Inferior parietal cortex (tissue), 1 donor: Measurements from ENCODE around the gene PYROXD2.
"Not testable (repeated sequence)": the region's sequence is repeated elsewhere in the genome, so short reads cannot be mapped to it uniquely, and the experiment has no call there.

Experiments used
- DNase-seq: peaks from one replicate; pipeline ENCODE4 v3.0.0-alpha.2; 2016; ENCODE audit errors: extremely low spot score

Gene PYROXD2

DNA sequence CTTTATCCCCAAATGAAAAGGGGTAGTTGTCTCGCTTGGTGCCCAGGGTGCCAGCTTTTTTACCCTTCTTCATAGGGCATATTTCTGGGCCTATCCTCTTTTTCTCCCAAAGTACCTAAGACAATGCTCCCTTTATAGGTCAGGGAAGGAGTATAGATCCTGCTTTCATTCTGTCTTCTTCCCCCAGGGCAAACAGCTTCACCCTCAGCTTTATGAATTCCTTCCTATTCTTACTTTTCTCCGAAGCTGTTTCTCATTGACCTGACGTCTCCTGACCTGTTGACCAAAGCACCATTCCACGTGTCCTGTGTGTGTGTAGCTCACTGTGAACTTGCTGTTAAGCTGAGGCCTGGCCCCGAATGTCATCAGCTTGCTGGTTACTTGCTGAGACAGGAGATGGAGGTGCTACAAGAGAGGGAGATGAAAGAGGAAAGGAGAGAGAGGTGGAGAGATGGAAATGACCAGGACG lies 48.9 kb downstream of the PYROXD2 start:
- DNase-seq, result no peak

DNA sequence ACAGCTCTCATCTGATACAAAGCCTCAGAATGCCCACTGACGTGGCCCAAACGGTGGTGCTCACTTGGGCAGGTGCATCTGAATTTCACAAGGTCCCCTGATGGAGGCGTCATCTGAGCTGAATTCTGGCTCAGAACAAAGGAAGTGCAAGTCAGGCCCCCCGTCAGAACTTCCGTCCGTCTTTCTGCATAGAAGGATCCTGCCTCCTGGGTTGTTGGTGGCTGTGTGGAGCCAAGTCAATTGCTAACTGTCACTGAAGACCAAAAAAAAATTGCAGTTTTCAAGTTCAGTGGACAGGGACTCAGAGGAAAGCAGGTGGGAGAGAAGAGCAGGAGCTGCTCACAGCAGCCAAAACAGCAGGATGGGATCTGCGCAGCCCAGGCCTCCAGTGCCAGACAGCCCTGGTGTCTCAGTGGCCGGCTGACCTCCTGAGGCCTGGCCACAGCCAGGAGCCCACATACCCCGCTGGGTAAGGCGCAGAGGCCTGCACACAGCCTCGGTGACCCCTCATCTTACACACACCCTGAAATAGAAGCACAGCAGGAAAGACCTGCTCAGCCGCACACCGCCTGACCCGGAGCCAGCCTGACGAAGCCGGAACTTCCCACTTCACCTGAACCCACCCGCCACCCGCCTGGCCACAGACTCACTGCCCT lies 49.4 kb downstream of the PYROXD2 start:
- no peak for DNase-seq

DNA sequence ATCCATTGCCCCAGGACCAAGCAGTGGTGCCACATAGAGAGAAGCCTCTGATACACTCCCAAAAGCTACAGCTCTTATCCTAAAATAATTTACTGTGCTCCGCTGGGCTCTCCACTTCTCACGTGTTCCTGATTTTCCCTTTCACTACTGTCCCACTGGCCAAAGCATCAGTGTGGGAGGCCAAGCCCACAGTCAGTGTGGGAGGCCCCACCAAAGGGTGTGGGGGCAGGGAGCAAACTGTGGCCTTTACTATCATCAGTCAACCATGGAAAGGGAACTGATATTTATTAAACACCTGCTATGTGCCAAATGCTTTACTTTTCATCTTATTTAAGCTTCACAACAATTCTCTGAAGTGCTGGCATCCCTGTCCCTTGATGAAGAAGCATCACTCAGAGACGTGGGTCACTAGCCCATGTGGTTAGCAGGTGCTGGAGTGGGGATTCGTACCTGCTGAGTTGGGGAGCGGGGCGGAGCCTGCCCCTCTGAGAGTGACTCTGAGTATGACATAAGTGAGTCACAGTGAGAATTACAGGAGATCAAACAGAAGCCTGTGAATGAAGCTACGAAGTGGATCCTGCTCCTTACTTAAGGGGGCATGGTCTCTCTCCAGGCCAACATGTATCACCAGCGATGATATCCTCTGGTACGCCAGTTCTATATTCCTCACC lies 50.4 kb downstream of the PYROXD2 start:
- DNase-seq, result no peak

DNA sequence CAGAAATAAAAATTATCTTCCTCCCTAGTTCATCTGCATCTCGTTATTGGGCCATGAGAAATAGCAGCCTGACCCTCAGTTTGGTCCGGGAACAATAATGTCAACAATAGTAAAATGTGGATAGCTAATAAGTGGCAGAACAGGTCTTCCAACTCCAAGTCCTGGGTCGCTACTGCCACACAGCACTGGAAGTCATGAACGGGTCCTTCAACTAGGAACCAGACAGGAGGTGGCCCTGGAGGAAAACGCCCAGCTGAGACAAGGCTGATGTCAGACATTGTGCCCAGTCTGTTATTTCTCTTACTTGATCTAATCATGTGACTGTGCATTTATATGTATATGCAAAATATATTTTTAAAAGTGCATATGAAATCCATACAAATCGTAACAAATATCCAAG lies 51.8 kb downstream of the PYROXD2 start:
- no peak for DNase-seq

DNA sequence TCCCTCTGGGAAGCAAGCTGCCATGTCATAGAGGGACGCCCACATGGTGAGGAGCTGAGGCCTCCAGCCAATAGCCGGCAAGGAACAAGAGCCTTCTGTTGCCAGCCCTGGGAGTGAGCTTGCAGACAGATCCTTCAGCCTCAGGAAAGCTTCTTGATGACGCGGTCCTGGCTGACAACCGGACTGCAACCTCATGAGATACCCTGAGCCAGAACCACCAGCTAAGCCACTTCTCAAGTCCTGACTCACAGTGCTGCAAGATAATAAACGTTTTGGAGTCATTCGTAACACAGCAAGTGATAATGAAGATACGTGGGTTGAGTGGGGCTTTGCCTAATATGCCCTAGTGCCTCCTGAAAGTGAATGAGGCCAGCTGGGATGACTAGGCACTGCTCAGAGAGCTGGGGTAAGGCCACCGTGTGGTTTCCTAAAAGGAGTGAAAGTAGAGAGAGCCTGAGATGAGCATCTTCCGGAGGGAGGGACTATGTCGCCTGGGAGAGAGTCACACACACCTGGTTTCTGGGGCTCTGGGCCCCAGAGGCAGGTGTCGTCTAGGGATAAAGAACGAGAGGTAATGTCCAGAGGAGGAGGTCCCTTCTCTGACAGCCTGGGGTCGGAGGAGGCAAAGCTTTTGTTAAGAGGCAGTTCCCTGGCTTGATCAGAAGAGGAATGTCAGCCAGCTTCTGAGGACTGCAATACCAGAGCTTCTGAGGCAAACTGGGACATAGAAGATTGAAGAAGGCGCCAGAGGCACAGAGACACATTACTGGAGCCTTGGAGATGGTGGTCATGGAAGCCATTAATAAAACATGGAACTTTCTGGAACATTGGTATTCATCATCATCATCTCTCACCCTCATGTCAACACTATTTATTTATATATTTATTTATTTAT lies 53.6 kb downstream of the PYROXD2 start:
- peak; percentile 63 for DNase-seq

DNA sequence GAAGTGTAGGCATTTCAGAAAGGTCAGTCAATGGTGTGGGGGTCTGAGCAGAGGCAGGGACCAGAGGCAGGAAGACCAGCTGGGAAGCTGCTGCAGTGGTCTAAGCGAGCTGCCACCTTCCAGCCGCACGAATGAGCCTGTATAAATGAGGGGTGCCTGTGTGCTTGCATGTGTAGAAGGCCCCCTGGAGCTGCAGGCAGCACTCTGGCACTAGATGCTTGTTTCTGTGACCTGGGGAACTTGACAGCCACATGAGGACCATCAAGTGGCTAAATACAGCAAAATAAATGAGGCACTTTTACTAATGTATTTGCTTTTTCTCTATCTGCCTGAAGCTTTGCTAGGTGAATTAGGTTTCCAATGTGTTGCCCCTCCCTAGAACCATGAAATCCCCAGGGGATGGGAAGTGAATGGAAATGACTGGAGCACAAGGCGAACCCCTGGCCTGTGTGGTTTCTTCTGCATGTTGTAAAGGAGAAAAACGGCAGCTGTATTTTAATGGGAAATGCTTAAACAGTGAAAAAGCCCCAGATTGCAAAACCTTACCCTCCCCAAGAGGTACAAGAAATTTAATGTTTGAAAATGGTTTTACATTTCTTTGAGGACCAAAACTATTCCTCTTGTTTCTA lies 57.7 kb downstream of the PYROXD2 start:
- no peak for DNase-seq

DNA sequence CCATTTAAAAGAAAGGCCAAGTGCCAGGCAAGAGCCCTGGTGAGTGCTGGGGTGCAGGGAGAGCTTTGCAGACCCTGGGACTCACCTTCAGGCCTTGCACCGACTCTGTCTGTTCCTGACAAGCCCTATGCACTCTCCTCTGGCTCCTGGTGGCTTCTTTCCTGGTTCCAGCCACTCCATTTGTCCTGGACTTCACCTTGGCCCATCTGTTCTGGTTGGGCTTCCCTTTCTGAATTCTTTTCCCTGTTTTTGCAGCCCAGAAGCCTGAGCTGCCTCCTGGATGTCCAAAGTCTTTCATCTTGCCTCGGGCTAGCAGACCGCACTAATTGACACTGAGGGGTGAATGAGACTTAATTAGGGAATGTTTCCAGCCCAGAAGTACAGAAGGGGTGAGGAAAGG lies 60.5 kb downstream of the PYROXD2 start:
- no peak for DNase-seq

DNA sequence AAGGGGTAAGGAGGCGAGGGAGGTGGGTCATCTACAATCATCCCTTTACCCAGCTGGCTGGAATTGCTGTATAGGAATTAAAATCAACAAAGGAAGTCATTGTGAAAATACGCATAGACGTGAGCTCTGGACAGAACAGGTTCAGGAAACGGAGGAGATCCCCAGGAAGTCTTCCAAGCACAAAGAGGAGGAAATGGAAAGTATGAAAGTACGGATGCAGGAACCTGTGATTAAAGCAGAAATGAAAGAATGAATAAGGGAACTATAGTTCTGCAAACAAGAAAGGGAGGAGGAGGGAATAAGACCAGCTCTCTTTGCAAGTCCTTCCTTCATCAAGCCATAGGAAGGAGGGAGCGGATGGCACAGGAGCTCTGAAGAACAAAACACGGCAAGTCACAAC lies 61.8 kb downstream of the PYROXD2 start:
- DNase-seq, result no peak

DNA sequence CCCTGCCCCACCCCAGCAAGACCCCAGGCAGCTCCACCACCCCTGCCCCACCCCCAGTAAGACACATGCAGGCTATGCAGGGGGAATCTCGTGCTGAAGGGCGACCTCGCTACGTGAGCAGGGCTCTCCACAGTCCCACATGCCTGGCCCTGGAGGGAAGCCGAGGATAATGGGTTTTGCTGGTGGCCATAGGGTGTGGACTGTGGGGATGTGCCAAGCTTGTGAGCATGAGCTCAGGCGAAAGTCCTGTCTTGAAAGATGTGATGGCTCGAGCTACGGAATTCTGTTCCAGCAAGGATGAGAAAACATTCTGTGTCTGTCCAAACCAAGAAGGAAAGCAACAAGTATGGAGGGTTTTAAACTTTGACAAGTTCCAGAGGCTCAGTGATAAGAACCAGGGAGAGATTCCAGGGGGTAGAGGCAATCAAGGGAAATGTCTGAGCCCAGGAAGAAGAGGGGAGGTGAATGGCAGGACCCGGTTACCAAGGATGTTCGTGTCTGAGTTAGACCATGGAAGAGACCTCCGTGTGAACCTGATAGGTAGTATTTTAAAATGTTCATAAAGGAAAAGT lies 63.1 kb downstream of the PYROXD2 start:
- no peak for DNase-seq

DNA sequence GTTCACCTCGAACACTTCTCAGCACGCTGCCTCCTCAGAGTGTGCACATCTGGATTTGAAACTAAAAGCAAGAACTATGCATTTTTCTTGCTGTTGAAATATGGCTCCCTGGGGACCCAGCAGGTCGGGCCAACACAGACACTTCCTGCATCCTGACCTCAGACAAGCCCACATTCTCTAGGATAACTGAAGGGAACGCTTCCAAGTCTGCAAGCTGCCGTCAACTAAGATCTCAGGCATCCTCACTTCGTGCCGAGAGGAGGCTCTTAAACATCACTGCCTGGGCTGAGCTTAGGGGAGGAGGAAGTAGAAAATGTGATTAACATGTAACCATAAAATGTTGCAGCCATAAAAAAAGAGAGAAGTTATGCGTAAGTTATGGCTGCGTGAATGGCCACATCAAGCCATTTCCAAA lies 65.5 kb downstream of the PYROXD2 start:
- no peak for DNase-seq

DNA sequence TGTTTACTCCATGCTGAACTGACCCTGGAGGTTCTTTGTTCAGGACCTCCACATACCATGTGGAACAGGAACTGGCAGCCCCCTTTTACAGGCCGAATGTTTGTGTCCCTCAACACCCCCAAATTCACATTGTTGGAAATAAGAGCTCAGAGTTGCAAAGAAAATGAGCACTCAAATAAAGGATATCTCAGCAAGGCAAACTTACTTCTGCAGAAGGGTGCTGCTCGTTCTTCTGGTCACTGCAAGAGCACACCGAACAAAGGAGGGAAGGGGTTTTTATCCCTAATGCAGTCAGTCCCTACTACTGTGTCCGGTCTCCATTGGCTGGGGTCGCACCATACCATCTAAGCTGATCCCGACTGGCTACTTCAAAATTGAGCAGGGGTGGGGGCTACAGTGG lies 68.1 kb downstream of the PYROXD2 start:
- DNase-seq, result no peak

DNA sequence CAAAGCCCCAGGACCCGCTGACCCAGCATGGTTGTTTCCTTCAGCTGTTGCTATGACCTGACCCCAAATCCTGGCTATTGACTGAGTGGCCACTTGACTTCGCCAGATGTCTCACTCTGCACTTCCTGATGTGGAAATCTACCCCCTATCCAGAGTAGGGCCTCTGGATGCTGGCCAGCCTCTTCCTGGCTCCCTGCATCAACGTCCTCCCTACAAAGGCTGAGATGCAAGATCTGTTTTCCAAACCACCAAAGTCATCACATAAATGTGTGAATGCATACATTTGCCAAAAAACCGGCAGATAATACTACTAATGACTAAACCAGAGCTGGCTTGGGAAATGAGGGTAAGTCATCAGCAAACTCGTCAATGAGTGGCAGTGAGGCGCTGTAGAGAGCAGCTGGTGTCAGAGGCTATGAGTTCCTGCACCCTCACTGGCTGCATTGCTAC lies 70.4 kb downstream of the PYROXD2 start:
- no peak for DNase-seq

DNA sequence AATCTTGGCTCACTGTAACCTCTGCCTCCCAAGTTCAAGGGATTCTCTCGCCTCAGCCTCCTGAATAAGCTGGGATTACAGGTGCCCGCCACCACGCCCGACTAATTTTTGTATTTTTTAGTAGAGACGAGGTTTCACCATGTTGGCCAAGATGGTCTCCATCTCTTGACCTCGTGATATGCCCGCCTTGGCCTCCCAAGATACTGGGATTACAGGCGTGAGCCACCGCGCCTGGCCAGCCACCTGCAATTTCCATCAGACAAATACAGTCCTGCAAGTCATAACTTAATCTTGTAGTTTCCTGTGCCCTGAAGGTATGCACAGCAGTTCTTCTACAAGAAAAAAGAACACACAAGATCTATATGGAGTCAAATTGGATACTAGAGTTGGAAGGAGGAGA lies 73.3 kb downstream of the PYROXD2 start:
- DNase-seq, result not testable (repeated sequence)

DNA sequence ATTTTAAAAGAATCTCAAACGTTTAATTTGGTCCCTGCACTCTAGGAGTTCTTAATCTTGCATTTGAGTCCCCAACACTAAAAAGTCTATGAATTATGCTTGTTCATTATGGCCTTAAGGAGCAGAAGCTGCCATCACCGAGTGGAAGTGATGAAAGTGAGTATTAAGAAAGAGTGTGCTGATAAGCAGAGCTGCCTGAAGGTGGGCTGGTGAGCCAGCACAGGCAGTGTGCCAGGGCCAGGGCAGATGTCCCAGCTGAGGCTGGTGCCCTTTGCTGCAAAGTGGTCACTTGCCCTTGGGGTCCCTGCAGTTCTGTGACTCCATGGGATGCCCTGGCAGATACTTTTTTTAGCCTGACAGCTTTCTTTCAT lies 74.1 kb downstream of the PYROXD2 start:
- DNase-seq, result no peak

DNA sequence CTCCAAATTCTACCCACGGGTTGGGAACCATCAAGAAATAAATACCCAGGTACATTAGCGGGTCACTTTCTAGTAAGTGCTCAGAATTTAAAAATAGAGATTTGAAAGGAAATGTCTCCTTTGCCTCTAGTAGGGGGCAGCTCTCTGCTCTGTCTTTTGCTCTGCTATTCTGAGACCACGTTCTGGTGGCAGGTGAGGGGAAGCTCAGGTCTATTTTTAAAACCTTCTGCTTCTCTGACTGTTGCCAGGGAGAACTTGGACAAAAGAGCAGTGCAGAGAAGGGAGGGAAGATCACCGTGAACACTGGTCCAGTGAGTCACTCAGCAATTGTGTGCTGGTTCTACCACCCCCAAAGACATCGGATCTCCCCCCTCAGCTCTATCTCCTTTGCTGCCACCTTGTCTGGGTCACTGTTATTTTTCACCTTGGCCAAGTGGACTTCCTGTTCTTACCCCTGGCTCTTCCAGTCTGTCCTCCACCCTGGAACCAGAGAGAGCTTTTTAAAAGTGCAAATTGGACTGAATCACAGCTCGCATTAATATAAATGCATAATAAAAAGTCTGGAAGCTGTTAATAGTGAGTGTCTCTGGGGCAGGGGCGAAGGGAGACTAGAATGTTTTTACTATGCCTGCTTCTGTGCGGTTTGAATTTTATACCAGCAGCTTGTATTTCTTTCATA lies 74.6 kb downstream of the PYROXD2 start:
- DNase-seq, result peak; percentile 53

DNA sequence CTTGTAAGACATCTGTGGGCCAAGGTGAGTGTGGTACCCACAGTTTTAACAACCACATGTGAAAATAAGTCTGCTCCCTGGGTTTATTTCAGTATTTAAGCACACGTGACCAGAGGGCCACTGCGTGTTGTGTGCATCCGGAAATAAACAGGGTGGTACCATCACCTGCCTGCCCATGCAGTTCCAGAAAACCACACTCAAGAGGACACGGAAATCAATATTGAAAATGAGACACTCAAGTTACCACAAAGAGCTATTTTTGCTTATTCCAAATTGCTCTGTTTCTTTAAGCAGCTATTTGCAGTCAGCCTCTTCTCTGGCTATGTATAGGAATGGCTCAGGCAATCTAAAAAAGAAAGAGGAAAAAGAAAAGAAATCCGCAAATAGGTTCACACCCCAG lies 75.2 kb downstream of the PYROXD2 start:
- DNase-seq, result no peak

DNA sequence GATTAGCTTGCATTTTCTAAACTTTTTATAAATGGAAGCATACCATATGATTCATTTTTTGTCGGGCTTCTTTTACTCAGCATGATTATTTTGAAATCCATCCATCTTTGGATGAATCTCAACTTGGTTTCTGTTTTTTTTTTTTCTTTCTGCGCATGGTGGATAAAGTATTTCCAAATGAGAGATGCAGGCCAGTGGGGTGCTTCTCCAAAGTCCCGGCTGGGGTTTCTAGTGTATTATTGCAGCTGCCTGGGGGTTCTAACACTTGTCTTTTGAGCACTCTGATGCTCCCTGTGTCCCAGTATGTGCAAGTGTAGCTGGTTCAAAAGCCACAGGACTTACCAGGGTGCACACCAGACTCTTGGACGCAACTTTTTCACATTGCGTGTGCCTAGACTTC lies 76.1 kb downstream of the PYROXD2 start:
- no peak for DNase-seq

DNA sequence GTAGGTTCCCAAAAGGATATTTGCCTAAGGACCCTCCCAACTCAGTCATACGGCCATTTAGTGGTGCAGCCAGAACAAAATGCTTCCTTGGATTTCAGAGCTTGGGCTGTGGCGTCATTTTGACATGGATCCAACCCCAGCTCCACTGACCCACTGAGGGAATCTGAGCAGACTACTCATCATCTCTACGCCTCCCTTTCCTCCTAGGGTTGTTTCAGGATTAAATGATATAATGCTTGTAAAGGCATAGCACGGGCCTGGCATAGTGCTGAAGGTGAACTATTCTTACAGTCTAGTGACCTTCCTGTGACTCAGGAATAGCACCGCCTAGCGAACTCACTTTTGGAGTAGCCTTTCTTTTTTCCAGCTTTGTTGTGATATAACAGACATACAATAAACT lies 76.7 kb downstream of the PYROXD2 start:
- no peak for DNase-seq

DNA sequence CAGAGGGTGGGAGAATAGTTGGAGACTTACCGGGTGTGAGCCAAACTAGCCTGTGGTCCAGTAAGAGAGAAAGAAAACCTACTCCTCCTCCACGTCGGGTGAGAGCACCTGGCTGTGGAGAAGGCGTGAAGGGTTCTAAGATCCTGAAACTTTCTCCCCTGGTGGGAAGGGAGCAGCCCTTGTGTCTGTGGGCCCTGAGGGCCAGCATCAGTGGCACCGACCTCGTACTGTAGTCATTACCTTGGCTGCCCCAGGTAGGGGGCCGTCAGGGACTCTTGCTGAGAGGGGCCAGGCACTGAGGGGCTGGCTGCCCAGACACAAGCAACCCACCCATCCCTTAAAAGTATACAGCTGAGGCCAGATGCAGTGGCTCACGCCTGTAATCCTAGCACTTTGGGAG lies 77.5 kb downstream of the PYROXD2 start:
- DNase-seq, result no peak
